Measurements from ENCODE around the gene TCTN2. TPM values are rescaled to one million over a fixed set of nuclear protein-coding genes. Genes with fewer than 3 reads are reported as not detected.

Gene TCTN2
- total and polyA plus RNA-seq, 2 experiments from 2014 or later: 2.7 to 6.0 TPM

DNA sequence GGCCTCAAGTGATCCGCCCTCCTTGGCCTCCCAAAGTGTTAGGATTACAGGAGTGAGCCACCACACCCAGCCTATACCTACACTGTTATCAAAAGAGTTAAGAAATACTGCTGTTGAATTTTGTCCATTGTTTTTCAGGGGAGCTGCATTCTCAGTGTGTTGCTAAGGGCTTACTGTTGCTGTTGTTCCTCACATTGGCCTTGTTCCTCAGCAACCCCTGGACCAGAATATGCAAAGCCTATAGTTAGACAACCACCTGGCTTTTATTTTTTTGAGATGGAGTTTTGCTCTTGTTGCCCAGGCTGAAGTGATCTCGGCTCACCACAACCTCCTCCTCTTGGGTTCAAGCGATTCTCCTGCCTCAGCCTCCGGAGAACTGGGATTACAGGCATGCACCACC lies 36.6 kb downstream of the TCTN2 start:
- H3K4me1 Mint-ChIP-seq: no peaks in the 10 kb centered on the region; the same call in 2 of the 3 replicates

More for the DNA sequence above, 36.6 kb downstream of the TCTN2 start:
- no peak overlapping the region for H3K4me2 ChIP-seq
- no peaks in the 10 kb centered on the region for H4K20me1 ChIP-seq (replicated peaks; ENCODE audit: insufficient read depth)
- H3F3A ChIP-seq (replicated peaks; ENCODE audit: low read depth): no peaks in the 10 kb centered on the region
- H3K27me3 ChIP-seq (ENCODE audit: insufficient read depth): no peaks in the 10 kb centered on the region
- no peak for DNase-seq (ENCODE audit: low spot score)
- peaks cover 6% of the 10 kb centered on the region for H3K36me3 Mint-ChIP-seq (ENCODE audit: low read depth)
- TF ChIP-seq EZH2 (IDR thresholded peaks at IDR 0.05; ENCODE audit: low read depth, unreplicated experiment) (no peak), CTCF (conservative IDR thresholded peaks at IDR 0.05; ENCODE audit: low read depth in 2 of 2) (no peak), STAT1 (IDR thresholded peaks at IDR 0.05; ENCODE audit: unreplicated experiment) (no peak), ZNF462 (CRISPR knock-in tag; IDR thresholded peaks at IDR 0.05) (no peak), NANOG (IDR thresholded peaks at IDR 0.05; ENCODE audit: borderline replicate concordance) (no peak), JUNB (IDR thresholded peaks at IDR 0.05; ENCODE audit: unreplicated experiment) (no peak), ZNF114 (CRISPR knock-in tag; IDR thresholded peaks at IDR 0.05) (no peak), ZNF331 (CRISPR knock-in tag; IDR thresholded peaks at IDR 0.05; ENCODE audit: low read depth) (no peak)
- TF ChIP-seq, protein P1, sequence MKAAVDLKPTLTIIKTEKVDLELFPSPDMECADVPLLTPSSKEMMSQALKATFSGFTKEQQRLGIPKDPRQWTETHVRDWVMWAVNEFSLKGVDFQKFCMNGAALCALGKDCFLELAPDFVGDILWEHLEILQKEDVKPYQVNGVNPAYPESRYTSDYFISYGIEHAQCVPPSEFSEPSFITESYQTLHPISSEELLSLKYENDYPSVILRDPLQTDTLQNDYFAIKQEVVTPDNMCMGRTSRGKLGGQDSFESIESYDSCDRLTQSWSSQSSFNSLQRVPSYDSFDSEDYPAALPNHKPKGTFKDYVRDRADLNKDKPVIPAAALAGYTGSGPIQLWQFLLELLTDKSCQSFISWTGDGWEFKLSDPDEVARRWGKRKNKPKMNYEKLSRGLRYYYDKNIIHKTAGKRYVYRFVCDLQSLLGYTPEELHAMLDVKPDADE (IDR thresholded peaks at IDR 0.05): no peak
- no peak overlapping the region for H3K27ac Mint-ChIP-seq
- H3K4me1 ChIP-seq (ENCODE audit: insufficient read depth): no peaks in the 10 kb centered on the region
- no peak for ATAC-seq
- peaks cover 1% of the 10 kb centered on the region for H3K79me2 ChIP-seq (replicated peaks; ENCODE audit: insufficient read depth)
- H3K27me3 Mint-ChIP-seq (ENCODE audit: insufficient read depth, low read depth, poor library complexity): peaks cover 13% of the 10 kb centered on the region
- H3K9me2 ChIP-seq (ENCODE audit: insufficient read depth): no peaks in the 10 kb centered on the region
- H3K4me3 ChIP-seq: no peak overlapping the region
- no peak overlapping the region for H2AFZ ChIP-seq
- H3K4me3 Mint-ChIP-seq: no peak overlapping the region
- H3K9me3 Mint-ChIP-seq: no peaks in the 10 kb centered on the region
- no peaks in the 10 kb centered on the region for H3K36me3 ChIP-seq (ENCODE audit: insufficient read depth)
- no peak overlapping the region for H3K27ac ChIP-seq (ENCODE audit: low read depth)

All from GM23338 (cell line).